CD4-positive, alpha-beta T cell treated with Interleukin-21 for 1 hour (primary cell): Measurements from ENCODE around the gene GOLGA3.
"Not testable (repeated sequence)": the region's sequence is repeated elsewhere in the genome, so short reads cannot be mapped to it uniquely, and the experiment has no call there.

ENCODE experiments used
- DNase-seq: peaks from one replicate; pipeline ENCODE4 v3.0.0-alpha.2; 2020

Gene GOLGA3, protein sequence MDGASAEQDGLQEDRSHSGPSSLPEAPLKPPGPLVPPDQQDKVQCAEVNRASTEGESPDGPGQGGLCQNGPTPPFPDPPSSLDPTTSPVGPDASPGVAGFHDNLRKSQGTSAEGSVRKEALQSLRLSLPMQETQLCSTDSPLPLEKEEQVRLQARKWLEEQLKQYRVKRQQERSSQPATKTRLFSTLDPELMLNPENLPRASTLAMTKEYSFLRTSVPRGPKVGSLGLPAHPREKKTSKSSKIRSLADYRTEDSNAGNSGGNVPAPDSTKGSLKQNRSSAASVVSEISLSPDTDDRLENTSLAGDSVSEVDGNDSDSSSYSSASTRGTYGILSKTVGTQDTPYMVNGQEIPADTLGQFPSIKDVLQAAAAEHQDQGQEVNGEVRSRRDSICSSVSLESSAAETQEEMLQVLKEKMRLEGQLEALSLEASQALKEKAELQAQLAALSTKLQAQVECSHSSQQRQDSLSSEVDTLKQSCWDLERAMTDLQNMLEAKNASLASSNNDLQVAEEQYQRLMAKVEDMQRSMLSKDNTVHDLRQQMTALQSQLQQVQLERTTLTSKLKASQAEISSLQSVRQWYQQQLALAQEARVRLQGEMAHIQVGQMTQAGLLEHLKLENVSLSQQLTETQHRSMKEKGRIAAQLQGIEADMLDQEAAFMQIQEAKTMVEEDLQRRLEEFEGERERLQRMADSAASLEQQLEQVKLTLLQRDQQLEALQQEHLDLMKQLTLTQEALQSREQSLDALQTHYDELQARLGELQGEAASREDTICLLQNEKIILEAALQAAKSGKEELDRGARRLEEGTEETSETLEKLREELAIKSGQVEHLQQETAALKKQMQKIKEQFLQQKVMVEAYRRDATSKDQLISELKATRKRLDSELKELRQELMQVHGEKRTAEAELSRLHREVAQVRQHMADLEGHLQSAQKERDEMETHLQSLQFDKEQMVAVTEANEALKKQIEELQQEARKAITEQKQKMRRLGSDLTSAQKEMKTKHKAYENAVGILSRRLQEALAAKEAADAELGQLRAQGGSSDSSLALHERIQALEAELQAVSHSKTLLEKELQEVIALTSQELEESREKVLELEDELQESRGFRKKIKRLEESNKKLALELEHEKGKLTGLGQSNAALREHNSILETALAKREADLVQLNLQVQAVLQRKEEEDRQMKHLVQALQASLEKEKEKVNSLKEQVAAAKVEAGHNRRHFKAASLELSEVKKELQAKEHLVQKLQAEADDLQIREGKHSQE (N-terminal part only)

GRCh38 chr12:132828706-132829534 is at the start of gene GOLGA3:
Gene GOLGA3 (minus strand): TSS chr12:132828869. CDS start chr12:132822128, 6,741 bp downstream.
- DNase-seq: peak; percentile 95

DNA sequence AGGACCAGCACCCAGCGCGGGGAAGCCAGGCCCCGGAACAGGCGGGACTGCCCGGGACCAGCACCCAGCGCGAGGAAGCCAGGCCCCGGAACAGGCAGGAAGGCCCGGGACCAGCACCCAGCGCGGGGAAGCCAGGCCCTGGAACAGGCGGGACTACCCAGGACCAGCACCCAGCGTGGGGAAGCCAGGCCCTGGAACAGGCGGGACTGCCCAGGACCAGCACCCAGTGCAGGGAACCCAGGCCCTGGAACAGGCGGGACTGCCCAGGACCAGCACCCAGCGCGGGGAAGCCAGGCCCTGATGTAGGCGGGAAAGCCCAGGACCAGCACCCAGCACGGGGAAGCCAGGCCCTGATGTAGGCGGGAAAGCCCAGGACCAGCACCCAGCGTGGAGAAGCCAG is 46.0 kb upstream of the GOLGA3 start:
- not testable (repeated sequence) for DNase-seq

DNA sequence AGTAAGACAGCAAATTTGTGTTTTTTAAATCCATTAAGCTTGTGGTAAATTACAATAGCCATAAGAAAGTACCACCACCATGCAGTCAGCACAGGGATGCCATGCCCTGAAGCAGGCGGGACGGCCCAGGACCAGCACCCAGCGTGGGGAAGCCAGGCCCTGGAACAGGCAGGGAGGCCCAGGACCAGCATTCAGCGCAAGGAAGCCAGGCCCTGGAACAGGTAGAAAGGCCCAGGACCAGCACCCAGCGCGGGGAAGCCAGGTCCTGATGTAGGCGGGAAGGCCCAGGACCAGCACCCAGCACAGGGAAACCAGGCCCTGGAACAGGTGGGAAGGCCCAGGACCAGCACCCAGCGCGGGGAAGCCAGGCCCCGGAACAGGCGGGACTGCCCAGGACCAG is 45.5 kb upstream of the GOLGA3 start:
- no peak for DNase-seq

DNA sequence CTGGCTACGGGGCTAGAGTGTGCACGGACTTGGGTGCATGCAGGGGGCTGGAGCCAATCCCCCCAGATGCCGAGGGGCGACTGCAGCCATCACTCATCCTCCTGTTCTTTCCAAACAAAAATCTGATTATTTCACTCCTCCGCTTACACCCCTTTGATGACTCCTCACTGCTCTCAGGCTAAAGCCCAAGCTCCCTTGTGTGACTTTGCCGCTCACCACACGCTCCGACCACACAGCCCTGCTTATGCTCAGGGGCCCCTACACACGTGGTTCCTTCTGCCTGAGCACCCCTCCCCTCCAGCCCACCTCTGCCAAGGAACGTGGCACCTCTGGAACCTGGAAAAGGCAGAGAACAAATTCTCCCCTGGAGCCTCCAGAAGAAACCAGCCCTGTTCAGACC is 45.1 kb upstream of the GOLGA3 start:
- DNase-seq: no peak

- peak; percentile 24 for DNase-seq
Observed at GRCh38 chr12:132872975-132873421, 44.3 kb upstream of the GOLGA3 start.

GRCh38 chr12:132872073-132872855 is 43.6 kb upstream of the GOLGA3 start:
- no peak for DNase-seq

- DNase-seq: no peak
Observed at GRCh38 chr12:132869551-132869950, 40.9 kb upstream of the GOLGA3 start.

- no peak for DNase-seq
Observed at GRCh38 chr12:132866251-132866828, 37.7 kb upstream of the GOLGA3 start.

GRCh38 chr12:132861558-132861957 is 32.9 kb upstream of the GOLGA3 start:
- DNase-seq: no peak

DNA sequence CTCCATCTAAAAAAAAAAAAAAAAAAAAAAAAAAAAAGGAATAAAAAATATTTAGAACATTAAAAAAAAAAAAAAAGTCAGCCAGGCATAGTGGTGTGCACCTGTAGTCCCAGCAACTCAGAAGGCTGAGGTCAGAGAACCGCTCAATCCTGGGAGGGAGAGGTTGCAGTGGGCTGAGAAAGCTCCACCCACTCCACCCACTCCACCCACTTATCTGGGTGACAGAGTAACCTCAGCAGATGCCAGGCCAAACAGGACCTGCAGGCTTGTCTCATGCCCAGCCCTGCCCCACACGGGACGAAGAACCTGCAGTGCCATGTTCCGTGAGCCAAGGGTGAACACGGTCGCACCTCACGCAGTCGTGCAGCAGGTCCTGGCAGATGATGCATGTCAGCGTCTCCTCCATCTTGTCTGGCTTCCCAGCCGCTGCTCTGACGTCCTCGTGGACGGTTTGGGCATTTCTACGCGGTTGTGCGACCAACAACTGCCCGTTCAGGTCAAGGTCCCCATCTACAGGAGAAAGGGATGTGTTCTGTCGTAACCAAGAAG is 30.1 kb upstream of the GOLGA3 start:
- no peak for DNase-seq

GRCh38 chr12:132857019-132857418 is 28.4 kb upstream of the GOLGA3 start:
- not testable (repeated sequence) for DNase-seq

DNA sequence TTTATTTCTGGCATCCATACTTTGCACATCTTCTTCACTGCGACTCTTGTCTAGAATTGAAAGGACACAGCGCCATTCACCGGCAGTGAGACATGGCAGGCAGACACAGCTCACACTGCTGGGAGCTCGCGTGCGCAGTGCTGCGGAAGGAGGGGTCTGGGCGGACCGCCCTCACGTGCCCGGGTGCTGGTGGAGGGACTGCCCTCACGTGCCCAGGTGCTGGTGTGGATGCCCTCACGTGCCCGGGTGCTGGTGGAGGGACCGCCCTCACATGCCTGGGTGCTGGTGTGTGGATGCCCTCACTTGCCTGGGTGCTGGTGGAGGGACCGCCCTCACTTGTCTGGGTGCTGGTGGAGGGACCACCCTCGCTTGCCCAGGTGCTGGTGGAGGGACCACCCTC is 27.9 kb upstream of the GOLGA3 start:
- no peak for DNase-seq

GRCh38 chr12:132855211-132855610 is 26.5 kb upstream of the GOLGA3 start:
- not testable (repeated sequence) for DNase-seq

DNA sequence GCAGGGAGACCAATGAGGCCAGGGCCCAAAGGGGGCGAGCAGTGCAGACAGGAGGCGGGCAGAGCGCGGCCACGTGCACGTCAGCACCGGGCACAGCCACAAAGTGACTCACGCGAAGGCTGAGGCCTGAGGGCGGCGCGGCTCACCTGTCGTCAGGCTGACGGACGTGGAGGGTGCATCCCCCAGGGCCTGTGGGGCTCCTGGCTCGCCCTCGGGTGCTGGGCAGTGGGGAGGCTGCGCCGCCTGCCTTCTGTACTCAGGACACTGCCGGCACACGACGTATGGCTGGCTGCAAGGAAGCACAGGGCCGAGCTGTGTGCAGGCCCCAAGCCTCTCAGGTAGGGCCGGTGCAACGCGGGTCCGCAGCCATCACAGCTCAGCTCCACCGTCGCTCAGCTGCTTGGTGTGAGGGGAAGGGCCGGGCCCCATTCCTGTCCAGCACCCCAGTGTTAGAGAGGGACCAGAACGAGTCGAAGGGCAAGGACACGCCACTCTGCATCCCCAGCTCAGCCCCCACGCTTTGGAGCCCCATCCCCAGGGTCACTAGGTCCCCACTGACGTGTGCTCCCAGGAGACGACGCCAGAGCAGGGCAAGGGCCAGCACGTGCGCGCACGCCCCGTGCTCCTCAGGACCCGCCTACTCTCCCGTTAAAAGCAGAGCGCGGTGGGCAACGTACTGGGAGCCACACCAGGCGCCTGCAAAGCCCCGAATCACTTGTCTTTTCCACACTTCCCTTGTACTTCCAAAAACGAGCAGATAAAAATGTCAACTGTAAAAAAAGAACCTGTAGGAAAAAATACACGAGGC is 24.8 kb upstream of the GOLGA3 start:
- DNase-seq: no peak

DNA sequence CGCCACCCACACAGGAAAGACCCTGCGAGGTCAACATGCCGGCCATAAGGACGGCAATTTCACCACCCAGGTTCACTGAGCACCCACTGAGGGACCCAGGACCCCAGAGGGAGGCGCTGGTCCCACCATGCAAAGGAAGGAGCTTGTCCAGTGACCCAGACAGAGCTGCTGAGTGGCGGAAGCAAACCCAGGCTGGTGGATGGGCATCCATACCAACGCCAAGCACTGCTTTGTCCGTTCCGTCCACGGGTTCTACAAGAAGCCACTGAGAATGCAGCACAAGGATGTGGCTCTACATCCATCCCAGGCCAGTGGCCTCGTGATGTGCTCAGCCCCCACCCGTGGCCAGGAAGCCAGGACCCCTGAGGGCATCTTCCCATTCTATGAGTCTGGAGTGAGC is 23.8 kb upstream of the GOLGA3 start:
- DNase-seq: no peak

- DNase-seq: no peak
Observed at GRCh38 chr12:132851465-132851864, 22.8 kb upstream of the GOLGA3 start.

DNA sequence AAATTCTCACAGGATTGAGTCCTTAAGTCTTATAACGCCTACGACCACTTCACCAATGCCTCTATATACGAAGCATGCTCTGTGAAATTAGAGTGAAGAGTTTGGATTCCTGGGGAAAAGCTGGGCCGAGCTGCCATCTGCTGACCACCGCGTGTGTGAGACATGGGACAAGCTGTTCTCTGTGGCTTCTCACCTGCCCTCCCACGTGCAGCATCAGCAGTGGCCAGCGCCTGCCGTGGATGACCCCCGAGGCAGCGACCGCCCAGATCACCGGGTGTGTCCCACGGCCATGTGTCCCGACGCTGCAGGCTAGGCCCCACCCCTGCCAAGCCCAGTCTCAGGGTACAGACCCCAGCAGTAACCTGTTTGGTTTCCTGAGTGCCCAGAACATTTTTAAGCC is 21.6 kb upstream of the GOLGA3 start:
- DNase-seq: no peak

DNA sequence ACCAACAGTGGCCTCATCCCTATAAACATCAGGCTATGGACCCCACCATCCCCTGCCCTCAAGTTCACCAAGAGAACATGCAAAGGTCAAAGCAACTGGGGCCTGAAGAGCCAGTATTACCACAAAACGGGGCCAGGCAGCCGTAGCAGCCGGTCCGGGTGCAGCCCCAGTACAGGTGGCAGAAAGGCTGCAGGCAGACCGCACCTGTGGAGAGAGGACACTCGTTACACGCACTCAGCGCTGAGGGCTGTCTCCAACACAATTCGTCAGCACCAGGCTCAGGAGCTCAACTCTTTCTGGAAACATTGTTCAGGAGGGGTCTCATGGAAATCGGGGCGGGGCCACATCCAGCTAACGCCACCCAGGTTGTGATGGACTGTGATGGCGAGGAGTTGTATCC is 19.9 kb upstream of the GOLGA3 start:
- DNase-seq: no peak
